NCI-H1930 (cell line): ENCODE data around the gene CTNNA3.

ENCODE experiments used
- DNase-seq, 2 experiments: peaks; one replicate each; lab custom pipeline; 2025; lab: John Stamatoyannopoulos, UW

Gene CTNNA3

GRCh38 chr10:66292922-66293321 lies 1403.1 kb downstream of the CTNNA3 start:
- DNase-seq, result no peak

- no peak for DNase-seq
Observed at GRCh38 chr10:66292456-66292855, 1403.5 kb downstream of the CTNNA3 start.

GRCh38 chr10:66291133-66291532 lies 1404.9 kb downstream of the CTNNA3 start:
- DNase-seq, result no peak

- no peak for DNase-seq
Observed at GRCh38 chr10:66284621-66285020, 1411.4 kb downstream of the CTNNA3 start.

- no peak for DNase-seq
Observed at GRCh38 chr10:66283874-66284464, 1412.0 kb downstream of the CTNNA3 start.

GRCh38 chr10:66283064-66283463 lies 1412.9 kb downstream of the CTNNA3 start:
- DNase-seq, result no peak

GRCh38 chr10:66281327-66281726 lies 1414.7 kb downstream of the CTNNA3 start:
- DNase-seq, result no peak

GRCh38 chr10:66277481-66277880 lies 1418.5 kb downstream of the CTNNA3 start:
- no peak for DNase-seq

- no peak for DNase-seq
Observed at GRCh38 chr10:66273966-66274519, 1422.0 kb downstream of the CTNNA3 start.

- DNase-seq, result no peak
Observed at GRCh38 chr10:66265398-66265797, 1430.6 kb downstream of the CTNNA3 start.

GRCh38 chr10:66259836-66260235 lies 1436.2 kb downstream of the CTNNA3 start:
- no peak for DNase-seq

- DNase-seq, result no peak
Observed at GRCh38 chr10:66258693-66259092, 1437.3 kb downstream of the CTNNA3 start.

GRCh38 chr10:66257801-66258200 lies 1438.2 kb downstream of the CTNNA3 start:
- DNase-seq, result no peak

- DNase-seq, result no peak
Observed at GRCh38 chr10:66252986-66253385, 1443.0 kb downstream of the CTNNA3 start.

- no peak for DNase-seq
Observed at GRCh38 chr10:66246177-66246576, 1449.8 kb downstream of the CTNNA3 start.

GRCh38 chr10:66244953-66245352 lies 1451.0 kb downstream of the CTNNA3 start:
- DNase-seq, result no peak

- DNase-seq, result no peak
Observed at GRCh38 chr10:66242885-66243284, 1453.1 kb downstream of the CTNNA3 start.

- DNase-seq, result no peak
Observed at GRCh38 chr10:66239062-66239461, 1456.9 kb downstream of the CTNNA3 start.

GRCh38 chr10:66238343-66238742 lies 1457.7 kb downstream of the CTNNA3 start:
- DNase-seq, result no peak

GRCh38 chr10:66234872-66235271 lies 1461.1 kb downstream of the CTNNA3 start:
- no peak for DNase-seq

GRCh38 chr10:66228887-66229286 lies 1467.1 kb downstream of the CTNNA3 start:
- DNase-seq, result no peak

- DNase-seq, result no peak
Observed at GRCh38 chr10:66223656-66224055, 1472.3 kb downstream of the CTNNA3 start.

GRCh38 chr10:66222462-66223046 lies 1473.4 kb downstream of the CTNNA3 start:
- no peak for DNase-seq
